Calu3 (cell line): Measurements from ENCODE around the gene CD164L2. TPM values are rescaled to one million over a fixed set of nuclear protein-coding genes. Genes with fewer than 3 reads are reported as not detected.

ENCODE experiments used
- BruUV-seq: library from RNA; stranded (reverse); fragments of 400-500 nt; replicated peaks from 2 replicates; lab custom pipeline; 2021; lab: Mats Ljungman, UMichigan
- CTCF ChIA-PET: fragments of 300-600 bp; sonication (Branson Sonifier 250); formaldehyde crosslinking; loops from one replicate; lab custom pipeline; 2022; ENCODE audit warnings: antibody characterized with exemption; lab: Charles Lee
- DNase-seq: peaks from one replicate; pipeline ENCODE4 v3.0.0; 2022
- H3K27ac Mint-ChIP-seq: one replicate; pipeline ENCODE4 v1.8.0; 2022; ENCODE audit warnings: mixed read lengths; ENCODE audit not compliant: unreplicated experiment
- H3K27me3 Mint-ChIP-seq: one replicate; pipeline ENCODE4 v1.8.0; 2022; ENCODE audit warnings: mixed read lengths; ENCODE audit not compliant: unreplicated experiment
- H3K36me3 Mint-ChIP-seq: one replicate; pipeline ENCODE4 v1.8.0; 2022; ENCODE audit warnings: mild to moderate bottlenecking, moderate library complexity, mixed read lengths; ENCODE audit not compliant: insufficient read depth, unreplicated experiment
- H3K4me1 Mint-ChIP-seq: one replicate; pipeline ENCODE4 v1.8.0; 2022; ENCODE audit warnings: mild to moderate bottlenecking, low read depth, mixed read lengths; ENCODE audit not compliant: unreplicated experiment
- H3K4me3 Mint-ChIP-seq: one replicate; pipeline ENCODE4 v1.8.0; 2022; ENCODE audit warnings: mild to moderate bottlenecking, low read depth, moderate library complexity, mixed read lengths; ENCODE audit not compliant: unreplicated experiment
- H3K9me3 Mint-ChIP-seq: one replicate; pipeline ENCODE4 v1.8.0; 2022; ENCODE audit warnings: low read depth, mixed read lengths; ENCODE audit not compliant: unreplicated experiment
- intact Hi-C: fragments of 100-400 bp; cut with micrococcal nuclease; formaldehyde crosslinking; loops from one replicate; pipeline ENCODE4 v1.10.0; 2022; ENCODE audit not compliant: unreplicated experiment
- total RNA-seq: library from RNA; stranded (reverse); gene quantifications from 2 replicates; pipeline ENCODE4 v1.2.3, GENCODE V29; 2022
- TF ChIP-seq, protein P1 (sequence below): fragments of 200-600 bp; IDR thresholded peaks from one replicate; pipeline ENCODE4 v1.8.0; 2022; ENCODE audit warnings: antibody characterized with exemption; ENCODE audit not compliant: unreplicated experiment

CD164L2 gene
- total RNA-seq, 1 experiment from 2014 or later: not detected

DNA sequence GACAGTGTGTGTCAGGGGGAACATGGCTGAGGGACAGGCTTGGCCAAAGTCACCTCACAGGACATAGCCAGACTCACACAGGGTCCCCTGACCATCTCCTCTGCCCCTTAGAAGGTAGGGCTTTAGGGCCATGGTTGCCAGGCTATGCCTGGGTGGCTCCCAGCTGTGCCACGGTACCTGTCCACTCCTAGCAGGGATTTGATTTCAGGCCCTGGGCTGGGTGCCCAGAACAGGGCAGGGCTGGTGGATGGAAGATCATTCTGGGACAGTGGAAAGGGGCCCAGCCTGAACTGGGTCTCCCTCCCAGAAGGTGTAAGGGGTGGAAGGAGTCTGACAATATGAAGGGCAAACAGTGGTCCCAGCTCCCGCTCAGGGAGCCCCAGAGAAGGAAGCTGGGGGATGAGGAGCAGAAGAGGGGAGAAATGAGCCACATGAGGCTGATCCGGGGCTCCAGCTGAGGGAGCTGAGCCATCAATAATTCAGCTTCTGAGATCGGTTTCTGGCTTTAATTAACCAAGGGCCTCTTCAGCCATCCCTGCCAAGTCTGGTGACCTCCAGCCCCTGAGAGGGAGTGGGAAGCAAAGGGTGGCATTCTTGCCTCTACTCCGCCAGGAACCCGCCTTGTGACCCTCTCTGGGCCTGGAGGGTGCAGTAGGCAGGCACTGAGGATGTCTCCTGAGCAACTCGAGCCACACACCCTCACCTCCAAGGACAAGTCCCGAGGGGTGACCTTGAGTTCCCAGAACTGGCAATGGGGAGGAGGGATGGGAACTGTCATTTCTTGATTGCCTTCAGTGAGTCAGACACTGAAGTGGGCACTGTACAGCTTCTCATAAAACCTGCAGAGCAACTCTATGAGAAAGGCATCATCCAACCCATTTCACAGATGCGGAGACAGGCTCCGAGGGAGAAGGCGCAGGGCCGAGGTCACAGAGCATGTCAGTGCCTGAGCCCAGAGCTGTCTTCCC, 2.1 kb downstream of the CD164L2 start:
- TF ChIP-seq, protein P1, sequence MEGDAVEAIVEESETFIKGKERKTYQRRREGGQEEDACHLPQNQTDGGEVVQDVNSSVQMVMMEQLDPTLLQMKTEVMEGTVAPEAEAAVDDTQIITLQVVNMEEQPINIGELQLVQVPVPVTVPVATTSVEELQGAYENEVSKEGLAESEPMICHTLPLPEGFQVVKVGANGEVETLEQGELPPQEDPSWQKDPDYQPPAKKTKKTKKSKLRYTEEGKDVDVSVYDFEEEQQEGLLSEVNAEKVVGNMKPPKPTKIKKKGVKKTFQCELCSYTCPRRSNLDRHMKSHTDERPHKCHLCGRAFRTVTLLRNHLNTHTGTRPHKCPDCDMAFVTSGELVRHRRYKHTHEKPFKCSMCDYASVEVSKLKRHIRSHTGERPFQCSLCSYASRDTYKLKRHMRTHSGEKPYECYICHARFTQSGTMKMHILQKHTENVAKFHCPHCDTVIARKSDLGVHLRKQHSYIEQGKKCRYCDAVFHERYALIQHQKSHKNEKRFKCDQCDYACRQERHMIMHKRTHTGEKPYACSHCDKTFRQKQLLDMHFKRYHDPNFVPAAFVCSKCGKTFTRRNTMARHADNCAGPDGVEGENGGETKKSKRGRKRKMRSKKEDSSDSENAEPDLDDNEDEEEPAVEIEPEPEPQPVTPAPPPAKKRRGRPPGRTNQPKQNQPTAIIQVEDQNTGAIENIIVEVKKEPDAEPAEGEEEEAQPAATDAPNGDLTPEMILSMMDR: no peak
- Mint-ChIP-seq H3K27me3 (peaks cover 27% of the 10 kb centered on the region), H3K4me1 (peaks cover 2% of the 10 kb centered on the region), H3K4me3 (no peak overlapping the region), H3K36me3 (no peaks in the 10 kb centered on the region), H3K9me3 (no peaks in the 10 kb centered on the region), H3K27ac (no peak overlapping the region)
- BruUV-seq: no TSS peak
- intact Hi-C loops: no loop called here
- DNase-seq: no peak
- CTCF ChIA-PET: interaction anchor here (0.8 kb wide), 1 partner anchor 142 kb away, joined by 3 read pairs; no protein-coding TSS in a partner anchor

DNA sequence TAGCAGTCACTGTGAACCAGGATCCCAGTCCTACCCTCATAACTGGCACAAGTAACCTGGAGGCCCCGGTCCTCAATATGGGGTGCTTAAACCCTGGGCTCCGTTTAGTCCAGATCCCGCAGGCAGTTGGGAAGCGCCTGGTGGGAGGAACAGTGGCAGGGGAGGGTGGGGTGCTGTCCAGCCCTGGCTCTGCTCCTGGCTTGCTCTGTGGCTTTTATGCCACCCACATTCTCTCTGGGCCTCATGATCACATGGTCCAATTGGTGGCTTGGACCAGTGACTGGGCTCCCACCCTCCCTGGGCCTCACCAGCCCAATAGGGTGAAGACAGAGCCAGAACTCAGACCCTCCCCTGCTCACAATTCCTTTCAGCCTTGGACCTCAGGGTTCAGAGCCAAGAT, 2.9 kb downstream of the CD164L2 start:
- H3K27me3 Mint-ChIP-seq: peaks cover 30% of the 10 kb centered on the region
- H3K36me3 Mint-ChIP-seq: no peaks in the 10 kb centered on the region
- no peaks in the 10 kb centered on the region for H3K4me1 Mint-ChIP-seq
- intact Hi-C loops: no loop called here
- CTCF ChIA-PET: no interaction called here
- no peaks in the 10 kb centered on the region for H3K9me3 Mint-ChIP-seq
- no peak for DNase-seq
- no peak overlapping the region for H3K27ac Mint-ChIP-seq
- no TSS peak for BruUV-seq
- TF ChIP-seq, protein P1: no peak
- H3K4me3 Mint-ChIP-seq: no peak overlapping the region

DNA sequence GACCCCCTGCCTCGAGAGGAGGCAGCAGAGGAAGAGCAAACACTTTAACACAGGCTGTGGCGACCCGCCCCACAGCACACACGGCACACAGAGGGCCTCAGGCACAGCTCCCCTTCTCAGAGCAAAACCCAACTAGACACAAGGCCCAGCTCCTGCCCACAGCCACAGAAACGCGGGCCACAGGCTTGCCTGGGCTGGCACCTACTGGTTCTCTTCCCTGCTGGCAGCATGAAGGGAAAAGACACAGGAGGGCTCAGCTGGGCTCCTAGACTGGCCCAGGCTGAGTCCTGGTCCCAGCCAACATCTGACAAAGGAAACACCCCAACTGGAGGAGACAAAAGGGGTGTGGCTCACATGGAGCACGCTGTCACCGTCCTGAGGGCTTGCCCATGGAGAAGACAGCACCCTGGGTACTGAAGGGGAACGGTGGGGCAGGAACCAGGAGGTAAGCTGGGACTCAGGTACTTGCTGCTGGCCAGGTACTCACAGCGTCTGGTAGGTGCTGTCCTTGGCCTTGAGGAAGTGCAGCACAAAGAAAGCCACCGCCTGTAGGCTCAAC, 3.5 kb downstream of the CD164L2 start:
- Mint-ChIP-seq H3K36me3 (no peaks in the 10 kb centered on the region), H3K27ac (no peak overlapping the region), H3K27me3 (peaks cover 35% of the 10 kb centered on the region), H3K9me3 (no peaks in the 10 kb centered on the region), H3K4me3 (no peak overlapping the region), H3K4me1 (no peaks in the 10 kb centered on the region)
- TF ChIP-seq, protein P1: no peak
- intact Hi-C loops: no loop called here
- no peak for DNase-seq
- no TSS peak for BruUV-seq
- CTCF ChIA-PET: no interaction called here

DNA sequence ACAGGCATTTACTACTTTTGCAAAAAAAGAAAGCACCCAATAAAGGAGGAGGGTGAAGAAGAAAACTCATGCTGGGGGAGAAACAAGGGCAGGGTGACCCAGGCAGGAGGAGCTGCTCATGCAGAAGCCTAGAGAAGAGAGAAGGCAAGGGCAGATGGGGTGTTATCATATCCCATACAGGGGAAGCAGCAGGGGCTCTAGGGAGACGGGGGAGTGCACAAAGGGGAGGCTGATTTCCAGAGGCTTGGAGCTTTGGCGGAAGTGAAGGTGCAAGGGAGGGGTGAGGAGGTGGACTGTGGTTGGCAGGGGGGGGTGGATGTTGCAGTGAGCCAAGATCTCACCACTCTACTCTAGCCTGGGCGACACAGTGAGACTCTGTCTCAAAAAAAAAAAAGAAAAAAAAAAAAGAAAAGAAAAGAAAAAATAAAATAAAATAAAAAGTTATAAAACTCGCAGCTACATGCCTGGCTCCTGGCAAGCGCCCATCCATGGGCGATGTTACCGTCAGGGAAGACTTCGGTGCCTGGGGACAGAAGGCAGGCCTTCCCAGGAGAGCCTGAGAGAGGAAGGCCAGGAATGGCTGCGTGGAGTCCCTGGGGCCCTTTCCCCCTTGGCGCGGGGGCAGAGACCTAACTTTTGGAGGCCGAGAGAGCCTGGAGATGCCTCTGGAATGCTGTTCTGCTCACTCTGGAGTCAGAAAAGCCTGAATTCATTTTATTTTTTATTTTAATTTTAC, 5.2 kb downstream of the CD164L2 start:
- Mint-ChIP-seq H3K36me3 (no peaks in the 10 kb centered on the region), H3K27me3 (peaks cover 35% of the 10 kb centered on the region), H3K4me1 (no peaks in the 10 kb centered on the region), H3K27ac (no peak overlapping the region), H3K4me3 (no peak overlapping the region), H3K9me3 (no peaks in the 10 kb centered on the region)
- BruUV-seq: no TSS peak
- CTCF ChIA-PET: no interaction called here
- DNase-seq: no peak
- TF ChIP-seq, protein P1: no peak
- intact Hi-C loops: no loop called here
